Embryonic facial prominence (tissue), 1 donor: ENCODE measurements around the gene HNRNPL.

Experiments
- DNase-seq: peaks from one replicate; pipeline ENCODE4 v3.0.0-alpha.2; 2016; ENCODE audit errors: extremely low spot score

Gene HNRNPL

GRCh38 chr19:38845374-38846024, 4.3 kb downstream of the HNRNPL start:
- DNase-seq: no peak

- DNase-seq: no peak
Observed at GRCh38 chr19:38844093-38844686, 5.6 kb downstream of the HNRNPL start.

GRCh38 chr19:38843175-38843758, 6.5 kb downstream of the HNRNPL start:
- DNase-seq: no peak

DNA sequence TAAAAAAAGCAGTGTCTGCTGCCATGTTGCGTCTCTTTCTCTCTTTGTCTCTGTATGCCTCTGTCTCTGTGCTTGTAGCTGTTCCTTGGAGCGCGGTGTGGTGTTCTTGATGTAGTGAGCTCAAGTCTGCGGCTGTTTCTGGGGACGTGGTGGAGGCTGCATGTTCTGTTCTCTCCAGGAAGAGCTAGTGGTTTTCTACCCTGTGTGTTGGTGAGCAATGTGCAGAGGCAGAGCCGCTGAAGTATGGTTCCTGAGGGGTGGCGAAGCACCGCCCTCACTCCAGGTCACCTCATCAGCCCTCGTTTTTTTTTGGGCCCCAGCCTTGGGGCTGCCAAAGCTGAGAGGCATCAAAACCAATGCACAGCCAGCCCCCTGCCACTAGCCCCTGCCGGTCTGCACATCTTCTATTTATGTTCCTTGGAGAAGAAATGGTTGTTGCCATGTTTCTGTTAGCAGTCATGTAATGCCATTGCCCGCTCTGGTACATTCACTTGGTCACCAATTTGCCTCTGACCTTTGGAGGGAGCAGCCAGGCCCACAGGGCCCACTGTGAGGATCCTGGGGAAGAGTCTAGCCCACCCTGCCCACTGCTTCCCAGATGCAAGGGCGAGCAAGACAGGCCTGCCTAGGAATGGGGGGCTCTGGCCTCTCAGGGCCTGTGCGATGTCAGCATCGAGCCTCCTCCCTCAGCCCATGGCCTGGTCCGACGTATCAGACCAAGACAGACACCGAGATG, 7.2 kb downstream of the HNRNPL start:
- DNase-seq: no peak

- no peak for DNase-seq
Observed at GRCh38 chr19:38841787-38842438, 7.9 kb downstream of the HNRNPL start.

DNA sequence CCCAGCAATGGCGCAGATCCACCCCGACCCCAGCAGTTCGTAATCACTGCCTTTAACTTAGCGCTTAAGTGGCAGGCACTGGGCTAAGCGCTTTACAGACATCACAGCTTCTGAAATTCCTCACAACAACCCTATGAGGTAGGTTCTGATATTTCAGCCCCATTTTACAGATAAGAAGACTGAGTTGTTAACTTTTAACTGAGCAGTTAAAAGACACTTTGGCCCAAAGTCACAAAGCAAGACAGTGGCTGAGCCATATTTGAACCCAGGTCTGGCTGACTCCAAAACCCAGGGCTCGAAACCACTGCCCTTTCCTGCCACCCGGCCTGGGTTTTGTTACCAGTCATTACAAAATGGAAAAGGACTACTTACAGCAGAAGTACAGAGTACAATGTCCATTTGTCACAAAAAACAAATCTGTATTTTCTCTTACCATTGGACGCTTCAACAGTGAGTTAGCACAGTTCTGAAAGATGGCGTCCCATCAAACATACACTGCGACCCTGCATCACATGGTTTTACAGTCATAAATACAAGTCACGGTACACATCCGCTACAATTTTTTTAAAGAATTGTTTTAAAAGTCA, 8.5 kb downstream of the HNRNPL start:
- DNase-seq: no peak

- DNase-seq: no peak
Observed at GRCh38 chr19:38840583-38840968, 9.2 kb downstream of the HNRNPL start.

GRCh38 chr19:38839816-38840582, 9.8 kb downstream of the HNRNPL start:
- DNase-seq: no peak

- DNase-seq: no peak
Observed at GRCh38 chr19:38838986-38839761, 10.6 kb downstream of the HNRNPL start.

DNA sequence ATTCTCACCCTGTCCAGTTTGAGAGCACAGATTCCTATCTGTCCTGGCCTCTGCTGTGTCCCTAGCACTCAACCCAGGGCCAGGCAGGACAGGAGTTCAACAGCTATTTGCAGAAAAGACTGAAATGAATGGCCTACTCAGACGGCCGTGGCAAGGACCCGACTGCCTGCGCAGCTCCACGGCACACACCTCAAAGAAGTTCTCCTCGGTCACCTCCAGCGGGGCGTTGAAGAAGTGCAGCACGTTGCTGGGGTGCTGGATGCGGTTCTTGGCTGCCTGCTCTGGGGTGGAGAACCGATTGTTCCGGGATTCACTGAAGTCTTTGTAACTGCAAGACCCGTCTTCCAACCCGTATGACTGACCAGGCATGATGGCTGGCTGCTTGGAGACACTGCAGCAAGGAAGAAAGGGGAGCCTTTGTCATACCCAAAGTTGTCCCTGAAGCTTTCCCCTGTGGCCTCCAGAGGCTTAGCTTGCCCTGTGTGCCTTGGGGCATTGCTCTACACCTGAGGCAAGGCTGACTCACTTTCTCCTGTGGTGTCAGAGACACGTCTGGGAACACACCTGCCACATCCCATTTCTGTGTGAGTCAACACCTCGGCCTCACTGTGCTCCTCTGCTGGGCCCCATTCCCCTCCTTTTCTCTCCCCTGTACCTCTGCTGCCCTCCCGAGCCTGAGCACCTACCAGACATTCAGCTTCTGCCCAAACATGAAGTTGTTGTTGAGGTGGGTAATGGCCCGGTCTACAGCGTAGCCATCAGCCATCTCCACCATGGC, 11.4 kb downstream of the HNRNPL start:
- no peak for DNase-seq

- DNase-seq: no peak
Observed at GRCh38 chr19:38837656-38838121, 12.1 kb downstream of the HNRNPL start.

- no peak for DNase-seq
Observed at GRCh38 chr19:38836983-38837626, 12.7 kb downstream of the HNRNPL start.

GRCh38 chr19:38836159-38836982, 13.4 kb downstream of the HNRNPL start:
- DNase-seq: no peak

DNA sequence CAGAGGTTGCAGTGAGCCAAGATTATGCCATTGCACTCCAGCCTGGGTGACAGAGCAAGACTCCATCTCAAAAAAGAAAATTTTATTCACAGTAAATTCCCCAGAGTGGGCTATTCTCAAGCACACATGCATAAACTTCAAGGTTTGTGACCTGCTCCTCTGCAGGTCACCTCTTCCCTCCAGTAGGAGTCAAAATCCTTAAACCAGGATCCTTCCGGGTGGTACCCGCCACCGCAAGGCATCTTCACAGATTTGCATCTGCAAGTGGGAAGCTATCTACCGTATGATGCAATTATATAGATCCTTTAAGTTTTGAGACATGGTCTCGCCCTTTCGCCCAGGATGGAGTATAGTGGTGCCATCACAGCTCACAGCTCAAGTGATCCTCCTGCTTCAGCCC, 15.2 kb downstream of the HNRNPL start:
- no peak for DNase-seq

DNA sequence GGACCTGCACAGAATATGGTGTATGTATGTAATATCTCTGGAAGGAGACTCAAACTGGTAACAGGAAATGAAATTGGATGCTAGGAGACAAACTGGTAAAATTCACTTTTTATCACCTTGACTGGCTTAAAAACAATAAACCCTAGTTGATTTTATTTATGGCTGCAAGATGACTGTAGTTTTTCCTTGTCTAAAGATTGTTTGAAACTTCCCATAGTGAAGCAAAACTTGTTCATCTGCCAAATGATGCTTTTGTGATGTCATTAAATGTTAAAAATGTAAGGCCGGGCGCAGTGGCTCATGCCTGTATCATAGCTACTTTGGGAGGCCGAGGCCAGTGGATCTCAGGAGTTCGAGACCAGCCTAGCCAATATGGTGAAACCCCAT, 15.7 kb downstream of the HNRNPL start:
- DNase-seq: no peak

DNA sequence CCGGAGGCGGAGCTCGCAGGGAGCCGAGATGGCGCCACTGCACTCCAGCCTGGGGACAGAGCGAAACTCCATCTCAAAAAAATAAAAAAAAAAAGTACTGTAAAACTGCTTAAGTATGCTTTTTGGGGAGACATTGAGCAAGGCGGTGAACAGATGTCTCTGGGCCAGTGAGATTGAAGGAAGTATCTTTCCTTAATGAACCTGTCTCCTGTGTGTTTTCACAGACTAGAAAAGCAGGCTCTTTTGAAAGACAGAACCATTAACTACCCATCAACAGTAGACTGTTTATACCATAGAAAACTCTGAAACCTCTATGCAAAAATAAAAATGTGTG, 16.7 kb downstream of the HNRNPL start:
- DNase-seq: no peak

GRCh38 chr19:38831142-38831605, 18.6 kb downstream of the HNRNPL start:
- no peak for DNase-seq
